Ovary (tissue), 9 donors: ENCODE data around the gene TMEM14C. TPM values are rescaled to one million over a fixed set of nuclear protein-coding genes. Genes with fewer than 3 reads are reported as not detected.

Experiments
- DNase-seq, 5 donors: peaks; one replicate each; pipeline ENCODE4 v3.0.0-alpha.2; 2019 to 2020
- H3K27ac ChIP-seq, 2 donors: fragments of 200-600 bp; one replicate each; pipeline versions ENCODE4 v1.5.1 to v1.8.0; 2019 to 2022
- H3K27me3 ChIP-seq: fragments of 200-600 bp; one replicate; pipeline ENCODE4 v1.8.0; 2022
- H3K36me3 ChIP-seq: fragments of 200-600 bp; sonication (generic); one replicate; pipeline ENCODE4 v1.5.1; 2019
- H3K4me1 ChIP-seq: one replicate; pipeline ENCODE4 v1.8.1; 2013; ENCODE audit warnings: mild to moderate bottlenecking, moderate library complexity; ENCODE audit not compliant: insufficient read depth
- H3K4me3 ChIP-seq: fragments of 200-600 bp; sonication (generic); one replicate; pipeline ENCODE4 v1.5.1; 2017
- H3K9me3 ChIP-seq, 2 donors: fragments of 200-600 bp in 1 of 2; sonication (generic) in 1 of 2; one replicate each; pipeline versions ENCODE4 v1.5.1 to v1.8.1; 2013 to 2019; ENCODE audit warnings: mild to moderate bottlenecking in 1 of 2, moderate library complexity in 1 of 2
- EP300 ChIP-seq: sonication (generic); formaldehyde crosslinking; IDR thresholded peaks from one replicate; pipeline ENCODE4 v1.6.1; 2017; ENCODE audit warnings: antibody characterized with exemption
- POLR2A ChIP-seq: fragments of 450-650 bp; IDR thresholded peaks from one replicate; pipeline ENCODE4 v1.6.1; 2017; ENCODE audit warnings: antibody characterized with exemption, mild to moderate bottlenecking, moderate library complexity
- WGBS, 3 donors: extraction: QIAGEN DNeasy Blood & Tissue Kit in 1 of 3; methylation state at CpG; one replicate each; pipeline versions ENCODE4 v1.1.5 to v1.1.7; 2013 to 2017; 5-methylcytosine and 5-hydroxymethylcytosine counted together
- intact Hi-C, 4 donors: fragments of 100-400 bp; cut with DNase I; formaldehyde crosslinking; loops; one replicate each; pipeline versions ENCODE4 v1.11.0 to v1.15.1; 2022 to 2023
- polyA plus RNA-seq, 2 donors: library from polyadenylated mRNA; stranded (reverse); fragments of 200-250 nt in 1 of 2; fragments of 350-450 nt in 1 of 2; fragmentation: Illumina TruSeq in 1 of 2; extraction: RNeasy Lipid Tissue Mini Kit (QIAGEN cat#74804) in 1 of 2; gene quantifications; one replicate each; pipeline ENCODE4 v1.2.3, GENCODE V29; 2013 to 2014
- total RNA-seq, 7 donors: library from RNA; depleted of rRNA in 2 of 7; stranded (reverse); fragments of >200 nt in 2 of 7; fragmentation: NEBNext Ultra II Directional in 3 of 7; extraction: Animal tissue kit (Norgen Biotek cat#: 25700) in 3 of 7; gene quantifications; one replicate each; pipeline versions ENCODE4 v1.1.0 to v1.2.4, GENCODE V29; 2016 to 2023
- TF ChIP-seq, protein P1 (sequence below), 3 donors: fragments of 450-650 bp in 2 of 3; fragments of 200-600 bp in 1 of 3; IDR thresholded peaks; one replicate each; pipeline versions ENCODE4 v1.5.1 to v1.8.0; 2016 to 2022; ENCODE audit warnings: antibody characterized with exemption in 3 of 3, mild to moderate bottlenecking in 1 of 3
- donor health status: DM: no; HTN: no; CAD: no; lungs with moderate emphysema.
- donor health status: DM: no; HTN: no; CAD: no.
- donor health status: Bipolar disorder and iron deficiency.
- donor health status: DM: yes; HTN: yes; CAD: no.
- donor health status: DM: no; HTN: no; CAD: no.
- donor health status: DM: yes; HTN: yes; CAD: no.

The TMEM14C gene
- total and polyA plus RNA-seq, 9 donors = 92.8 to 207 (median 101) TPM

DNA sequence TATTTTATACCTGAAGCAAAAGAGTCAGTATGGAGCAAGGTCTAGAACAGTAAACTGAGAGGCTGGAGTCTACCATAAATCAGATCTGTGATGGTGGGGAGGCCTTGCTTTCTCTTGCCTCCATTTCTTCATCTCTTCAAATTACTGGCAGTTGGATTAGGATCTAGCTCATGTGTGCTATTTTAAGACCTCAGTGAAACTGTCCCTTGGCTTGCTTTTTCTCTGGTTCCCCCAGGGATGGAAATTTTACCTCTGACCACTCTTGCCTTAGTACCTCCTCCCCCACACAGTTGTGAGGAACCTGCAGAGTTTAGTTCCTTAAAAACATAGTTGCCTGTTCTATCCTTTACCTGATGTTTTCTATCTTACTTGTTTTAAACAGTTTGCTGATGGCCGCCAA, 33.2 kb downstream of the TMEM14C start:
- peaks cover 5% of the 10 kb centered on the region for H3K4me1 ChIP-seq

DNA sequence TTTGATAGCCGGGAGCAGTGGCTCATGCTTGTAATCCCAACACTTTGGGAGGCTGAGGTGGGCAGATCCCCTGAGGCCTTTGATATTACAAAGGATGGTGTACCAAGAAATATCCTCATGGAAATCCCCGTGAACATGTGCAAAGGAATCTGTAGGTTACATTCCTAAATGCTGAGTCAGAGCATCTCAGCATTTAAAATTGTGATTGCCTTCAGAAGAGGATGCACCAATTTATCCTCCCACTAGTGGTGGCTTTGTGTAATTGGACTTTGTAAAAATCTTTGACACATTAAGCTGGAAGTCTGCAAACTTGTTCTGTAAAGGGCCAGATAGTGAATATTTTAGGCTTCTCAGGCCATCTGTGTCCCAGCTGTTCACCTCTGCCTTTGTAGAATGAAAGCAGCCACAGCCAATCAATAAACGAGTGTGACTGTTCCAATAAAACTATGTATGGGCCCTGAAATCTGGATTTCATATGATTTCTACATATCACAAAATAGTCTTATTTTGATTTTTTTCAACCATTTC, 36.5 kb downstream of the TMEM14C start:
- H3K36me3 ChIP-seq = no peaks in the 10 kb centered on the region
- TF ChIP-seq, protein P1, sequence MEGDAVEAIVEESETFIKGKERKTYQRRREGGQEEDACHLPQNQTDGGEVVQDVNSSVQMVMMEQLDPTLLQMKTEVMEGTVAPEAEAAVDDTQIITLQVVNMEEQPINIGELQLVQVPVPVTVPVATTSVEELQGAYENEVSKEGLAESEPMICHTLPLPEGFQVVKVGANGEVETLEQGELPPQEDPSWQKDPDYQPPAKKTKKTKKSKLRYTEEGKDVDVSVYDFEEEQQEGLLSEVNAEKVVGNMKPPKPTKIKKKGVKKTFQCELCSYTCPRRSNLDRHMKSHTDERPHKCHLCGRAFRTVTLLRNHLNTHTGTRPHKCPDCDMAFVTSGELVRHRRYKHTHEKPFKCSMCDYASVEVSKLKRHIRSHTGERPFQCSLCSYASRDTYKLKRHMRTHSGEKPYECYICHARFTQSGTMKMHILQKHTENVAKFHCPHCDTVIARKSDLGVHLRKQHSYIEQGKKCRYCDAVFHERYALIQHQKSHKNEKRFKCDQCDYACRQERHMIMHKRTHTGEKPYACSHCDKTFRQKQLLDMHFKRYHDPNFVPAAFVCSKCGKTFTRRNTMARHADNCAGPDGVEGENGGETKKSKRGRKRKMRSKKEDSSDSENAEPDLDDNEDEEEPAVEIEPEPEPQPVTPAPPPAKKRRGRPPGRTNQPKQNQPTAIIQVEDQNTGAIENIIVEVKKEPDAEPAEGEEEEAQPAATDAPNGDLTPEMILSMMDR (IDR thresholded peaks at IDR 0.05) = peak in 2 of 3 donors; percentile 24 to 28
- TF ChIP-seq POLR2A = no peak
- DNase-seq = no peak
- H3K27ac ChIP-seq = no peak overlapping the region
- WGBS, 3 donors = 21 to 31% (median 28%) methylated on average over 3 of the region's 3 CpGs
- H3K4me1 ChIP-seq = peaks cover 14% of the 10 kb centered on the region
- H3K4me3 ChIP-seq = no peak overlapping the region
- intact Hi-C loops = no loop called here
- H3K9me3 ChIP-seq = no peaks in the 10 kb centered on the region
- no peaks in the 10 kb centered on the region for H3K27me3 ChIP-seq

More for the DNA sequence above, 33.2 kb downstream of the TMEM14C start:
- H3K27ac ChIP-seq = no peak overlapping the region
- DNase-seq = no peak
- no peak overlapping the region for H3K4me3 ChIP-seq
- no peak for TF ChIP-seq POLR2A
- TF ChIP-seq, protein P1 (IDR thresholded peaks at IDR 0.05) = no peak
- no peaks in the 10 kb centered on the region for H3K36me3 ChIP-seq
- H3K9me3 ChIP-seq = no peaks in the 10 kb centered on the region
- 85 to 100% (median 88%) methylated on average over 1 of the region's 1 CpG for WGBS, 3 donors
- no peaks in the 10 kb centered on the region for H3K27me3 ChIP-seq
- intact Hi-C loops = no loop called here

DNA sequence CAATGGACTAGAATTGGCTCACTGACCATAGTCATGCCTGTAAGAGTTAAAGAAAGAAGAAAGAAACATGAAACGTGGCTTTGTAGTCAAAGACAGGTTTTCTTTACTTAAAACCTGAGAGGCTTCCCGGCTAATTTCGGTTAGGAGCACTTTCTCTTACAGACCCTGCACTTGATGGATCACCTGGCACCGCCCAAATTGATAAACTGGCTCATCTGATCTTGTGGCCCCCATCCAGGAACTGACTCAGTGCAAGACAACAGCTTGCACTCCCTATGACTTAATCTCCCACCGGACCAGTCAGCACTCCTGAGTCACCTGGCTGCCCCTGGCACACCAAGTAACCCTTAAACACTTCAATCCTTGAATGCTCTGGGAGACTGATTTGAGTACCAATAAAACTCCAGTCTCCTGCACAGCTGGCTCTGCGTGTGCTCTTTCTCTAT, 37.0 kb downstream of the TMEM14C start:
- H3K36me3 ChIP-seq = no peaks in the 10 kb centered on the region
- H3K27ac ChIP-seq = no peak overlapping the region
- 32 to 35% (median 33%) methylated on average over 6 of the region's 6 CpGs for WGBS, 3 donors
- H3K27me3 ChIP-seq = no peaks in the 10 kb centered on the region
- intact Hi-C loops = no loop called here
- no peaks in the 10 kb centered on the region for H3K9me3 ChIP-seq
- no peak overlapping the region for H3K4me3 ChIP-seq
- TF ChIP-seq, protein P1 (IDR thresholded peaks at IDR 0.05) = no peak
- TF ChIP-seq EP300 = no peak
- no peak for TF ChIP-seq POLR2A
- H3K4me1 ChIP-seq = peaks cover 14% of the 10 kb centered on the region
- peak in 4 of 5 donors; percentile 22 to 36 (median 30) for DNase-seq

DNA sequence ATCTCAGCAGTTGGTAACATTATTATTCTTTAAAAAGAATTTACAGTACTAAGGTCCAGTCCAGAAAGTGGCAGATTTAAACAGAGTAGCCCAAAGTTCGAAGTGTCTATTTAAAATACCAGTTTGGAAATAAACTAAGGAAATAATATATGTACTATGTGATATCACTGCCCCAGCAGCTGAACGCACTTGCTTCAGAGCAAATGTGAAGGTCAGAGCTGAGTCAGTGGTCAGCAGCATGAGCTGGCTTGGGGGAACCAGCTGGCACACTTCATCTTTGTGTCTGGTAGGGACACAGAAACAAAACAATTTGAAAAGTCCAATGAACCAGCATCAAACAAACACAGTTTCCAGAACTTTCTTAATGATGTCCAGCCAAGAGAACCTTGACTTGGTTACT, 40.1 kb downstream of the TMEM14C start:
- intact Hi-C loops = no loop called here
- Histone ChIP-seq H3K27me3 (no peaks in the 10 kb centered on the region), H3K4me3 (no peak overlapping the region), H3K36me3 (no peaks in the 10 kb centered on the region), H3K9me3 (no peaks in the 10 kb centered on the region), H3K27ac (peak overlapping the region in 1 of 2 donors; percentile 53), H3K4me1 (peaks cover 14% of the 10 kb centered on the region)
- WGBS, 3 donors = 3 to 30% (median 12%) methylated on average over 2 of the region's 2 CpGs
- TF ChIP-seq, protein P1 (IDR thresholded peaks at IDR 0.05) = no peak
- TF ChIP-seq POLR2A (no peak), EP300 (no peak)
- peak; percentile 61 to 76 (median 69) for DNase-seq
